Pancreas (tissue), 10 donors: ENCODE results near the gene CSRNP2. TPM values are rescaled to one million over a fixed set of nuclear protein-coding genes. Genes with fewer than 3 reads are reported as not detected.

ENCODE experiments used
- ATAC-seq, 4 donors: fragments of 200-7000 bp; cut with Tn5 transposase; one replicate each; pipeline versions ENCODE4 v1.8.0 to v1.9.1; 2020; ENCODE audit warnings: mild to moderate bottlenecking in 4 of 4, moderate library complexity in 4 of 4
- DNase-seq, 6 donors: peaks; one replicate each; pipeline ENCODE4 v3.0.0-alpha.2; 2020
- FAIRE-seq: peaks from 2 replicates; lab custom pipeline; 2012; peaks lifted over from hg19 to GRCh38; lab: Jason Lieb, UNC
- H3K27ac ChIP-seq, 4 donors: fragments of 200-600 bp; sonication (generic); 1 replicate in 3 of 4; 2 replicates in 1 of 4; pipeline versions ENCODE4 v1.5.0 to v1.8.0; 2020
- H3K27me3 ChIP-seq, 4 donors: fragments of 200-600 bp; one replicate each; pipeline ENCODE4 v1.8.0; 2021
- H3K36me3 ChIP-seq, 3 donors: fragments of 200-600 bp; sonication (generic) in 1 of 3; one replicate each; pipeline versions ENCODE4 v1.5.0 to v1.8.0; 2020 to 2021
- H3K4me1 ChIP-seq, 3 donors: fragments of 200-600 bp; one replicate each; pipeline ENCODE4 v1.8.0; 2021
- H3K4me3 ChIP-seq, 4 donors: fragments of 200-600 bp; sonication (generic) in 2 of 4; one replicate each; pipeline versions ENCODE4 v1.5.0 to v1.8.0; 2020 to 2021
- H3K9me3 ChIP-seq, 4 donors: fragments of 200-600 bp; one replicate each; pipeline ENCODE4 v1.8.0; 2021
- WGBS, 2 donors: extraction: QIAGEN DNeasy Blood & Tissue Kit; methylation state at CpG; one replicate each; pipeline ENCODE4 v1.1.7; 2013; 5-methylcytosine and 5-hydroxymethylcytosine counted together
- intact Hi-C, 3 donors: fragments of 100-400 bp; cut with DNase I; formaldehyde crosslinking; loops; one replicate each; pipeline versions ENCODE4 v1.11.1 to v1.14.2; 2022
- polyA plus RNA-seq, 2 donors: library from polyadenylated mRNA; stranded (reverse); fragments of 200-250 nt; gene quantifications; one replicate each; pipeline ENCODE4 v1.2.3, GENCODE V29; 2013
- total RNA-seq, 6 donors: library from RNA; stranded (reverse); fragmentation: NEBNext Ultra II Directional in 4 of 6; extraction: Animal tissue kit (Norgen Biotek cat#: 25700) in 4 of 6; gene quantifications; one replicate each; pipeline versions ENCODE4 v1.2.1 to v1.2.4, GENCODE V29; 2021 to 2023
- TF ChIP-seq, protein P1 (sequence below), 4 donors: fragments of 200-600 bp; sonication (generic) in 3 of 4; IDR thresholded peaks; one replicate each; pipeline versions ENCODE4 v1.5.0 to v1.8.0; 2021; ENCODE audit warnings: antibody characterized with exemption in 4 of 4
- donor health status: healthy with polysubstance abuse.
- donor health status: DM: no; HTN: no; CAD: no; lungs with moderate emphysema.
- donor health status: DM: no; HTN: no; CAD: no.
- donor health status: control.
- donor health status: control.
- donor health status: Bipolar disorder and iron deficiency.
- donor health status: DM: yes; HTN: yes; CAD: no.
- donor health status: DM: no; HTN: no; CAD: no.
- donor health status: DM: no; HTN: no; CAD: no.
- donor health status: DM: yes; HTN: yes; CAD: no.

CSRNP2 gene
- total and polyA plus RNA-seq, 8 donors = 8.2 to 15.1 (median 10.3) TPM

- H3K36me3 ChIP-seq = peaks cover 0 to 17% (median 8%) of the 10 kb centered on the region in 3 donors
- ATAC-seq (no peak), FAIRE-seq (no peak), DNase-seq (no peak)
- TF ChIP-seq, protein P1, sequence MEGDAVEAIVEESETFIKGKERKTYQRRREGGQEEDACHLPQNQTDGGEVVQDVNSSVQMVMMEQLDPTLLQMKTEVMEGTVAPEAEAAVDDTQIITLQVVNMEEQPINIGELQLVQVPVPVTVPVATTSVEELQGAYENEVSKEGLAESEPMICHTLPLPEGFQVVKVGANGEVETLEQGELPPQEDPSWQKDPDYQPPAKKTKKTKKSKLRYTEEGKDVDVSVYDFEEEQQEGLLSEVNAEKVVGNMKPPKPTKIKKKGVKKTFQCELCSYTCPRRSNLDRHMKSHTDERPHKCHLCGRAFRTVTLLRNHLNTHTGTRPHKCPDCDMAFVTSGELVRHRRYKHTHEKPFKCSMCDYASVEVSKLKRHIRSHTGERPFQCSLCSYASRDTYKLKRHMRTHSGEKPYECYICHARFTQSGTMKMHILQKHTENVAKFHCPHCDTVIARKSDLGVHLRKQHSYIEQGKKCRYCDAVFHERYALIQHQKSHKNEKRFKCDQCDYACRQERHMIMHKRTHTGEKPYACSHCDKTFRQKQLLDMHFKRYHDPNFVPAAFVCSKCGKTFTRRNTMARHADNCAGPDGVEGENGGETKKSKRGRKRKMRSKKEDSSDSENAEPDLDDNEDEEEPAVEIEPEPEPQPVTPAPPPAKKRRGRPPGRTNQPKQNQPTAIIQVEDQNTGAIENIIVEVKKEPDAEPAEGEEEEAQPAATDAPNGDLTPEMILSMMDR (IDR thresholded peaks at IDR 0.05) = no peak
- peaks cover 8 to 15% (median 12%) of the 10 kb centered on the region in 3 donors for H3K4me1 ChIP-seq
- H3K27ac ChIP-seq = no peak overlapping the region
- H3K4me3 ChIP-seq = peak overlapping the region in 2 of 4 donors; percentile 81 to 91
- H3K9me3 ChIP-seq = no peaks in the 10 kb centered on the region
- H3K27me3 ChIP-seq = no peaks in the 10 kb centered on the region
- 29 to 41% methylated on average over 3 of the region's 3 CpGs for WGBS, 2 donors
- intact Hi-C loops = loop anchor here in 1 of 3 donors (10.0 kb wide), 1 partner anchor 295 kb away; the partner anchor contains the start of gene CELA1
These were observed 33.9 kb downstream of the CSRNP2 start for GRCh38 chr12:51049525-51049924.

DNA sequence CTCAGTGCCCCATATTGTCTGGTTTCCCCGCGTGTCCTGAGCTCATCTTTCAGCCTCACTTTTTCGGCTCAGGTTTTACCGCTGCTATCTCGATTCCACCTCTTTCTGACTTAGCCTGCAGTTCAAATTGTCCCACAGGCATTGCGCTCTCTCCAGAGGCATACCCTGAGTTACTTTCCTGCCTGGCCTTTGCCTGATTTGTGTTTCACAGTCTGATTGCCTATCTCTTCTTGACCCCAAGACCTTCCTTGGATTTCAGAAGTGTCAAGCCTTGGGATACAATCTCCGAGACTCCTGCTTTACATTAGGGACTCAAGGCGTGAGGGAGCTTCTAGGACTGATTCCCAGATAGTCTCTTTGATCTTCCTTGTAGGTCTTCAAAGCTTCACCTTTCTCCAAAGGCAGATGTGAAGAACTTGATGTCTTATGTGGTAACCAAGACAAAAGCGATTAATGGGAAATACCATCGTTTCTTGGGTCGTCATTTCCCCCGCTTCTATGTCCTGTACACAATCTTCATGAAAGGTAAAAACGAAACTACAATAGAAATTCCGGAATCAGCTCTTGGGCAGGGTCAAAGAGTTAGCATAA, 34.6 kb downstream of the CSRNP2 start:
- intact Hi-C loops = loop anchor here in 1 of 3 donors (10.0 kb wide), 1 partner anchor 296 kb away; the partner anchor contains the start of gene CELA1

GRCh38 chr12:51047655-51048540, 35.5 kb downstream of the CSRNP2 start, which contains the start of gene LETMD1:
Gene LETMD1 (plus strand): TSS chr12:51048327. CDS start chr12:51048357, 30 bp downstream.
- H3K9me3 ChIP-seq = no peaks in the 10 kb centered on the region
- H3K4me1 ChIP-seq = peaks cover 8 to 15% (median 12%) of the 10 kb centered on the region in 3 donors
- ATAC-seq = peak; percentile 97 to 99 (median 98)
- TF ChIP-seq, protein P1 (IDR thresholded peaks at IDR 0.05) = peak; percentile 70 to 82 (median 79)
- FAIRE-seq = peak; percentile 87
- 3% methylated on average over 51 of the region's 51 CpGs for WGBS, 2 donors
- H3K36me3 ChIP-seq = peaks cover 0 to 5% (median 1%) of the 10 kb centered on the region in 3 donors
- H3K27ac ChIP-seq = peak within 1 kb of the TSS; percentile 88 to 95 (median 94)
- intact Hi-C loops = loop anchor here in 1 of 3 donors (10.0 kb wide), 1 partner anchor 297 kb away; the partner anchor contains the start of gene CELA1
- peak within 1 kb of the TSS; percentile 79 to 91 (median 80) for H3K4me3 ChIP-seq
- peak; percentile 90 to 95 (median 94) for DNase-seq
- no peaks in the 10 kb centered on the region for H3K27me3 ChIP-seq

More for the DNA sequence above, 34.6 kb downstream of the CSRNP2 start:
- no peak for DNase-seq
- peaks cover 0 to 10% (median 8%) of the 10 kb centered on the region in 3 donors for H3K36me3 ChIP-seq
- FAIRE-seq = no peak
- H3K9me3 ChIP-seq = no peaks in the 10 kb centered on the region
- peak overlapping the region; percentile 88 to 95 (median 94) for H3K27ac ChIP-seq
- H3K4me1 ChIP-seq = peaks cover 8 to 15% (median 12%) of the 10 kb centered on the region in 3 donors
- WGBS, 2 donors = 9% methylated on average over 14 of the region's 14 CpGs
- TF ChIP-seq, protein P1 (IDR thresholded peaks at IDR 0.05) = no peak
- ATAC-seq = peak in 1 of 4 donors; percentile 4
- no peaks in the 10 kb centered on the region for H3K27me3 ChIP-seq
- H3K4me3 ChIP-seq = peak overlapping the region; percentile 79 to 91 (median 80)

DNA sequence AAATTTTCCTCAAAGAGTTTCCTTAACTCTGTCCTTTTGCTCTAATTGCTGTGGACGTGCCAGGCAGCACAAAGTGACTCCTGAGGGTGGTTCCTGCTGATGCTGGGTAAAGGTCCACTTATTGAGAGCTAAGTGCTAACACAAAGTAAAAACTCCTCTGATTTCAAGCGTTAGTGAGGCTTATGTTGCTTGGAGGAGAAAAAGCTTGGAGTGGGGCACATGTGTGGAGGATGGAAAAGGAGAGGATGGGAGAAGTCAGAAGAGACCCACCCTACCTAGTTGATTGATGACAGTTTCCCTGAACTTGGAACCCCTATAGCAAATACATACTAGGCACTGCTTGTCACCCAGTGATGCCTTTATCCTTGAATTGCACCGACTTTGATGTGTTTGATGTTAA, 47.1 kb downstream of the CSRNP2 start:
- DNase-seq (no peak), FAIRE-seq (no peak), ATAC-seq (no peak)
- 55 to 67% methylated on average over 3 of the region's 3 CpGs for WGBS, 2 donors
- Histone ChIP-seq H3K36me3 (no peaks in the 10 kb centered on the region), H3K4me1 (no peaks in the 10 kb centered on the region), H3K9me3 (no peaks in the 10 kb centered on the region), H3K4me3 (no peak overlapping the region), H3K27me3 (no peaks in the 10 kb centered on the region), H3K27ac (no peak overlapping the region)
- TF ChIP-seq, protein P1 (IDR thresholded peaks at IDR 0.05) = no peak
- intact Hi-C loops = no loop called here
